22Rv1 (cell line): ENCODE data around the gene DEPDC1.

Experiments
- ZFX ChIP-seq: fragments of 450-650 bp; IDR thresholded peaks from 2 replicates; pipeline ENCODE4 v1.6.1; 2017; ENCODE audit warnings: antibody characterized with exemption, borderline replicate concordance
- TF ChIP-seq, protein P1 (sequence below): fragments of 450-650 bp; IDR thresholded peaks from 2 replicates; pipeline ENCODE4 v1.5.1; 2017; ENCODE audit warnings: mild to moderate bottlenecking

DNA sequence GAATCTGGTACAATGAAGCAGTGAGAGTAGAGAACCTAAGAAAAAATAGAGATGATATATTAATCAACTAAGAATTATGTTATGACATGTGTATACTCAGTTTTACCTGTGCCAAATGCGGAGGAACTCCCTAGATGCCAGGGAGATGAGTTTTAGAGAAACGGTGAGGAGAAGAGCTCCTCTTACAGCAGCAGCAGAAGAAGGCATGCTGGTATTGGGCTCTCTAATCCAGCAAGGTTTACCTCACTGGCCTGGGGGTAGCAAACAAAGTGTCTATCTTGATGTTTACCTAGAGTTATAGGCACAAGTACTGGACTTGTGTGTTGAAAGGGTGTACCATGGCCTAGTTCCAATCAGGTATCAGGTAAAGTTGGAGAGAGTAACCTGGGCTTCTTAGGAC lies 28.9 kb upstream of the DEPDC1 start:
- TF ChIP-seq, protein P1, sequence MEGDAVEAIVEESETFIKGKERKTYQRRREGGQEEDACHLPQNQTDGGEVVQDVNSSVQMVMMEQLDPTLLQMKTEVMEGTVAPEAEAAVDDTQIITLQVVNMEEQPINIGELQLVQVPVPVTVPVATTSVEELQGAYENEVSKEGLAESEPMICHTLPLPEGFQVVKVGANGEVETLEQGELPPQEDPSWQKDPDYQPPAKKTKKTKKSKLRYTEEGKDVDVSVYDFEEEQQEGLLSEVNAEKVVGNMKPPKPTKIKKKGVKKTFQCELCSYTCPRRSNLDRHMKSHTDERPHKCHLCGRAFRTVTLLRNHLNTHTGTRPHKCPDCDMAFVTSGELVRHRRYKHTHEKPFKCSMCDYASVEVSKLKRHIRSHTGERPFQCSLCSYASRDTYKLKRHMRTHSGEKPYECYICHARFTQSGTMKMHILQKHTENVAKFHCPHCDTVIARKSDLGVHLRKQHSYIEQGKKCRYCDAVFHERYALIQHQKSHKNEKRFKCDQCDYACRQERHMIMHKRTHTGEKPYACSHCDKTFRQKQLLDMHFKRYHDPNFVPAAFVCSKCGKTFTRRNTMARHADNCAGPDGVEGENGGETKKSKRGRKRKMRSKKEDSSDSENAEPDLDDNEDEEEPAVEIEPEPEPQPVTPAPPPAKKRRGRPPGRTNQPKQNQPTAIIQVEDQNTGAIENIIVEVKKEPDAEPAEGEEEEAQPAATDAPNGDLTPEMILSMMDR, result no peak
- no peak for TF ChIP-seq ZFX
